Endothelial cell of umbilical vein (primary cell): ENCODE results near the gene SH3TC1. TPM values are rescaled to one million over a fixed set of nuclear protein-coding genes. Genes with fewer than 3 reads are reported as not detected.

Experiments used
- BruUV-seq: library from RNA; stranded (reverse); fragments of 400-500 nt; replicated peaks from 2 replicates; lab custom pipeline; 2021; lab: Mats Ljungman, UMichigan
- CTCF ChIA-PET: fragments of 300-600, 350-600 bp; sonication (Branson Sonifier 250); formaldehyde crosslinking; loops from one replicate; lab custom pipeline; 2021; ENCODE audit warnings: antibody characterized with exemption, inconsistent platforms; lab: Charles Lee
- POLR2A ChIA-PET: fragments of 300-600, 350-600 bp; sonication (Branson Sonifier 250); formaldehyde crosslinking; loops from one replicate; lab custom pipeline; 2021; ENCODE audit warnings: antibody characterized with exemption, inconsistent platforms; lab: Charles Lee
- DNase-seq: peaks from one replicate; pipeline ENCODE4 v3.0.0-alpha.2; 2011; ENCODE audit warnings: low read depth, low spot score
- FAIRE-seq: peaks from 2 replicates; lab custom pipeline; 2011; peaks lifted over from hg19 to GRCh38; lab: Jason Lieb, UNC
- H2AFZ ChIP-seq: 2 replicates; pipeline ENCODE4 v1.6.0; 2012; ENCODE audit warnings: low read depth, low read length, control low read depth, inconsistent platforms
- H3K27ac ChIP-seq: 2 replicates; pipeline ENCODE4 v1.5.1; 2011; ENCODE audit warnings: low read depth, mild to moderate bottlenecking, control low read depth, low read length, moderate library complexity; ENCODE audit not compliant: insufficient read depth
- H3K27me3 ChIP-seq, 2 experiments: 2 replicates each; pipeline versions ENCODE4 v1.6.0 to v1.6.1; 2011; ENCODE audit warnings: low read length in 2 of 2, mixed read lengths in 1 of 2; ENCODE audit not compliant: control insufficient read depth in 2 of 2, insufficient read depth in 2 of 2
- H3K36me3 ChIP-seq, 2 experiments: 2 replicates in 1 of 2; 3 replicates in 1 of 2; pipeline ENCODE4 v1.5.1; 2011; ENCODE audit warnings: low read length in 2 of 2, mild to moderate bottlenecking in 1 of 2, moderate library complexity in 1 of 2; ENCODE audit not compliant: control insufficient read depth in 2 of 2, insufficient read depth in 2 of 2; ENCODE audit errors: extremely low read depth in 1 of 2
- H3K4me1 ChIP-seq: 3 replicates; pipeline ENCODE4 v1.5.1; 2011; ENCODE audit warnings: mild to moderate bottlenecking, low read length; ENCODE audit not compliant: control insufficient read depth, insufficient read depth; ENCODE audit errors: extremely low read depth
- H3K4me2 ChIP-seq: 2 replicates; pipeline ENCODE4 v1.6.1; 2011; ENCODE audit warnings: low read length, control low read depth, mixed read lengths; ENCODE audit not compliant: insufficient read depth
- H3K4me3 ChIP-seq, 3 experiments: fragments of 200-600 bp in 1 of 3; sonication (generic), shearing (Covaris generic) in 1 of 3; replicated peaks in 1 of 3; 2 replicates each; pipeline ENCODE4 v1.5.1; 2011 to 2016; ENCODE audit warnings: control low read depth in 3 of 3, low read length in 3 of 3, mild to moderate bottlenecking in 2 of 3, inconsistent platforms in 1 of 3, low read depth in 1 of 3, moderate library complexity in 1 of 3; ENCODE audit not compliant: insufficient read depth in 1 of 3
- H3K79me2 ChIP-seq: 2 replicates; pipeline ENCODE4 v1.6.0; 2012; ENCODE audit warnings: low read length, inconsistent platforms; ENCODE audit not compliant: control insufficient read depth, insufficient read depth
- H3K9ac ChIP-seq: replicated peaks from 2 replicates; pipeline ENCODE3; 2011; ENCODE audit warnings: low read length, control low read depth; ENCODE audit not compliant: insufficient read depth; ENCODE audit errors: extremely low read depth
- H3K9me1 ChIP-seq: replicated peaks from 3 replicates; pipeline ENCODE4 v1.6.0; 2011; ENCODE audit warnings: mild to moderate bottlenecking, low read length; ENCODE audit not compliant: control insufficient read depth, insufficient read depth; ENCODE audit errors: extremely low read depth
- H3K9me3 ChIP-seq: replicated peaks from 2 replicates; pipeline ENCODE4 v1.5.1; 2012; ENCODE audit warnings: low read length, inconsistent platforms; ENCODE audit not compliant: control insufficient read depth, insufficient read depth
- H4K20me1 ChIP-seq: replicated peaks from 2 replicates; pipeline ENCODE3; 2011; ENCODE audit warnings: mild to moderate bottlenecking, low read length; ENCODE audit not compliant: control insufficient read depth, insufficient read depth; ENCODE audit errors: extremely low read depth
- EZH2 ChIP-seq: IDR thresholded peaks from 2 replicates; pipeline ENCODE4 v1.6.1; 2012; ENCODE audit warnings: borderline replicate concordance, low read depth, mild to moderate bottlenecking, moderate library complexity, low read length, inconsistent platforms; ENCODE audit not compliant: severe bottlenecking
- FOS ChIP-seq: IDR thresholded peaks from 2 replicates; pipeline ENCODE4 v1.6.1; 2011; ENCODE audit warnings: mild to moderate bottlenecking, low read length, moderate library complexity, borderline replicate concordance; ENCODE audit not compliant: insufficient read depth
- GATA2 ChIP-seq: IDR thresholded peaks from 2 replicates; pipeline ENCODE4 v1.7.0; 2011; ENCODE audit warnings: low read depth, mild to moderate bottlenecking, moderate library complexity, mixed read lengths, low read length; ENCODE audit not compliant: insufficient read length, insufficient read depth
- JUN ChIP-seq: IDR thresholded peaks from 2 replicates; pipeline ENCODE4 v1.6.1; 2011; ENCODE audit warnings: borderline replicate concordance, low read depth; ENCODE audit not compliant: insufficient read length, insufficient read depth
- MAX ChIP-seq: IDR thresholded peaks from 2 replicates; pipeline ENCODE4 v1.6.1; 2011; ENCODE audit not compliant: insufficient read depth, insufficient read length
- MYC ChIP-seq: IDR thresholded peaks from one replicate; pipeline ENCODE4 v1.6.1; 2011; ENCODE audit warnings: mild to moderate bottlenecking, low read depth, low read length
- POLR2A ChIP-seq: IDR thresholded peaks from 2 replicates; pipeline ENCODE4 v1.6.1; 2012; ENCODE audit warnings: low read depth, mild to moderate bottlenecking, control low read depth, low read length
- POLR2AphosphoS5 ChIP-seq: IDR thresholded peaks from 2 replicates; pipeline ENCODE4 v1.6.1; 2012; ENCODE audit warnings: low read depth, mild to moderate bottlenecking, control low read depth, low read length, moderate library complexity; ENCODE audit not compliant: insufficient read depth
- dilution Hi-C: fragments of 300-500 bp; cut with MboI; formaldehyde crosslinking; loops from one replicate; pipeline ENCODE4 v1.15.0; 2019; ENCODE audit warnings: low sequenced_read_pairs; ENCODE audit not compliant: extremely low pct_ligation_motif_present
- intact Hi-C: fragments of 100-400 bp; cut with micrococcal nuclease; formaldehyde crosslinking; loops from one replicate; pipeline ENCODE4 v1.10.0; 2022
- polyA plus RNA-seq, 4 experiments: library from polyadenylated mRNA; depleted of rRNA in 3 of 4; stranded (reverse) in 3 of 4; unstranded in 1 of 4; fragments of >200 nt; gene quantifications; 2 replicates each; pipeline versions ENCODE4 v1.2.1 to v1.2.3, GENCODE V29; 2011 to 2012; ENCODE audit warnings: missing spikeins in 1 of 4
- total RNA-seq: library from RNA; stranded (reverse); gene quantifications from 2 replicates; pipeline ENCODE4 v1.2.3, GENCODE V29; 2021
- TF ChIP-seq, protein P1 (sequence below), 2 donors: IDR thresholded peaks; 1 replicate in 1 of 2; 2 replicates in 1 of 2; pipeline ENCODE4 v1.5.1; 2011; ENCODE audit warnings: low read length in 2 of 2, mild to moderate bottlenecking in 2 of 2, moderate library complexity in 2 of 2, control low read depth in 1 of 2, inconsistent platforms in 1 of 2, low read depth in 1 of 2; ENCODE audit not compliant: insufficient read depth in 1 of 2; ENCODE audit errors: extremely low read depth in 1 of 2

The SH3TC1 gene
- total and polyA plus RNA-seq, 2 donors (not counting 3 experiments of a cell fraction or from before 2014, with no cell fraction given), result 96.5 to 192 TPM

DNA sequence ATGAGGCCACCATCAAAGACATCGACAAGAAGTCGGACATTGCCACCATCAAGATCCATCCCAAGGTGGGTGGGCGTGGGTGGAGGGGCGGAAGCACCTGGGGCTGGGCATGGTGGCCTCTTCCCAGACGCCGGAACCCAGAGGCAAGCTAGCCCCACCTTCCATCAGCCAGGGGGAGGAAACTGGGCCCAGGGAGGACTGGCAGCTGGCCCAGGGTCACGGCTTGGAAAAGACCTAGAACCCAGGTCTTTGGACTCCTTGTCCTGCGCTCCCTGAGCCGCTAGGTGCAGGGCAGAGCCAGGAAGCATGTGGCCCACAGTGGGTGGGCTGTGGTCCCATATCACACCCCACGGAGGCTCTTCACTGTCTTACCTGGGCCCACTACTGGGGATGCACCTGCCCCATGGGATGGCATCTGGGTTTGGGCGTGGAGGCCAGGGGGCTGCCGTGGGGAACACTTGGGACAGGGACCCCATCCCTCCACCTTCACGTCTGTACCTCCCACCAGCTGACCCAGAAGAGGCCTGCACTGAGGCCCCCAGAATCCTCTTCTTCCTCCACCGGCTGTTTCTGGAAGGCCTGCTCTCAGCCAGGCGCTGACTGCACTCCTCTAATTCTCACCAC, 87.7 kb downstream of the SH3TC1 start:
- no peak for DNase-seq
- no peak overlapping the region for H3K4me3 ChIP-seq
- BruUV-seq, result no TSS peak
- H3K79me2 ChIP-seq, result no peaks in the 10 kb centered on the region
- no peaks in the 10 kb centered on the region for H3K9me1 ChIP-seq
- H3K9ac ChIP-seq, result no peak overlapping the region
- intact Hi-C loops (no loop called here), dilution Hi-C loops (no loop called here)
- H2AFZ ChIP-seq, result no peak overlapping the region
- H3K9me3 ChIP-seq, result no peaks in the 10 kb centered on the region
- H4K20me1 ChIP-seq, result no peaks in the 10 kb centered on the region
- no peaks in the 10 kb centered on the region for H3K4me1 ChIP-seq
- H3K27me3 ChIP-seq, result no peaks in the 10 kb centered on the region
- no peak for TF ChIP-seq POLR2A
- TF ChIP-seq POLR2AphosphoS5, result no peak
- no peak for TF ChIP-seq GATA2
- TF ChIP-seq, protein P1, sequence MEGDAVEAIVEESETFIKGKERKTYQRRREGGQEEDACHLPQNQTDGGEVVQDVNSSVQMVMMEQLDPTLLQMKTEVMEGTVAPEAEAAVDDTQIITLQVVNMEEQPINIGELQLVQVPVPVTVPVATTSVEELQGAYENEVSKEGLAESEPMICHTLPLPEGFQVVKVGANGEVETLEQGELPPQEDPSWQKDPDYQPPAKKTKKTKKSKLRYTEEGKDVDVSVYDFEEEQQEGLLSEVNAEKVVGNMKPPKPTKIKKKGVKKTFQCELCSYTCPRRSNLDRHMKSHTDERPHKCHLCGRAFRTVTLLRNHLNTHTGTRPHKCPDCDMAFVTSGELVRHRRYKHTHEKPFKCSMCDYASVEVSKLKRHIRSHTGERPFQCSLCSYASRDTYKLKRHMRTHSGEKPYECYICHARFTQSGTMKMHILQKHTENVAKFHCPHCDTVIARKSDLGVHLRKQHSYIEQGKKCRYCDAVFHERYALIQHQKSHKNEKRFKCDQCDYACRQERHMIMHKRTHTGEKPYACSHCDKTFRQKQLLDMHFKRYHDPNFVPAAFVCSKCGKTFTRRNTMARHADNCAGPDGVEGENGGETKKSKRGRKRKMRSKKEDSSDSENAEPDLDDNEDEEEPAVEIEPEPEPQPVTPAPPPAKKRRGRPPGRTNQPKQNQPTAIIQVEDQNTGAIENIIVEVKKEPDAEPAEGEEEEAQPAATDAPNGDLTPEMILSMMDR (IDR thresholded peaks at IDR 0.05; ENCODE audit: extremely low read depth in 1 of 2, insufficient read depth in 1 of 2, low read depth in 1 of 2, low read length in 2 of 2), result no peak
- TF ChIP-seq EZH2, result no peak
- no peak for TF ChIP-seq FOS
- no peak for TF ChIP-seq JUN
- no peak for TF ChIP-seq MYC
- TF ChIP-seq MAX, result no peak
- no peak for FAIRE-seq
- POLR2A ChIA-PET, result no interaction called here
- no peaks in the 10 kb centered on the region for H3K36me3 ChIP-seq
- no peak overlapping the region for H3K4me2 ChIP-seq
- CTCF ChIA-PET, result interaction anchor here (1.2 kb wide), 1 partner anchor 12 kb away, joined by 3 read pairs; no protein-coding TSS in a partner anchor
- no peak overlapping the region for H3K27ac ChIP-seq
